Parathyroid adenoma (tissue), 2 donors: ENCODE data around the gene GPSM1.

Source experiments
- H2AFZ ChIP-seq: fragments of 300-600 bp; sonication (generic); one replicate; pipeline ENCODE4 v1.7.0; 2017; ENCODE audit warnings: antibody characterized with exemption, mild to moderate bottlenecking
- H3K27ac ChIP-seq: fragments of 300-600 bp; sonication (generic); one replicate; pipeline ENCODE4 v1.7.0; 2017
- H3K27me3 ChIP-seq: fragments of 300-600 bp; sonication (generic); one replicate; pipeline ENCODE4 v1.7.0; 2017; ENCODE audit warnings: low read length; ENCODE audit not compliant: control insufficient read depth, insufficient read depth
- H3K36me3 ChIP-seq: fragments of 300-600 bp; sonication (generic); one replicate; pipeline ENCODE4 v1.7.0; 2017; ENCODE audit warnings: low read length; ENCODE audit not compliant: control insufficient read depth, insufficient read depth
- H3K4me1 ChIP-seq: fragments of 300-600 bp; sonication (generic); one replicate; pipeline ENCODE4 v1.7.0; 2017; ENCODE audit warnings: control low read depth
- H3K4me2 ChIP-seq: fragments of 300-600 bp; sonication (generic); one replicate; pipeline ENCODE4 v1.7.0; 2017; ENCODE audit warnings: low read length
- H3K4me3 ChIP-seq: fragments of 300-600 bp; sonication (generic); one replicate; pipeline ENCODE4 v1.7.0; 2017; ENCODE audit warnings: low read depth, low read length
- H3K79me2 ChIP-seq: fragments of 300-600 bp; sonication (generic); one replicate; pipeline ENCODE4 v1.7.0; 2017; ENCODE audit warnings: control low read depth
- H3K9ac ChIP-seq: fragments of 300-600 bp; sonication (generic); one replicate; pipeline ENCODE4 v1.7.0; 2017; ENCODE audit warnings: mild to moderate bottlenecking
- H3K9me3 ChIP-seq: fragments of 300-600 bp; sonication (generic); one replicate; pipeline ENCODE4 v1.7.0; 2017; ENCODE audit warnings: low read length; ENCODE audit not compliant: control insufficient read depth
- TF ChIP-seq, protein P1 (sequence below): fragments of 300-600 bp; sonication (generic); IDR thresholded peaks from one replicate; pipeline ENCODE4 v1.7.0; 2017; ENCODE audit warnings: antibody characterized with exemption, mild to moderate bottlenecking
- donor health status: primary hyperparathyroidism.

GPSM1 gene

DNA sequence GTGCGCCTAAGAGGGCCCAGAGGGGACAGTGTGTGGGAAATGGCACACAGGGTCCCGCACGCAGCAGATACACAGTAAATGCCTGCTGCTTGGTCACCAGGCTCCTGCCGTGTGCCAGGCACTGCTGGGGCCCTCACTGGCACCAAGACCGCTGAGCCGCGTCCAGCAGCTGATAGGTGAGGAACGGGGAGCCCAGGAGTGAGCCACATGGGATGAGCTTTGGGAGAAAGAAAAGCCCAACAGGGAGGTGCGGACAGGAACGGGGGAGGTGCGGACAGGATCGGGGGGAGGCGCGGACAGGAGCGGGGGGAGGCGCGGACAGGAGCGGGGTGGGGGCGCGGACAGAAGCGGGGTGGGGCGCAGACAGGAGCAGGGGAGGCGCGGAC lies 16.5 kb downstream of the GPSM1 start:
- Histone ChIP-seq H3K27ac (no peak overlapping the region), H3K79me2 (no peaks in the 10 kb centered on the region), H3K4me3 (peak overlapping the region; percentile 47), H3K36me3 (no peaks in the 10 kb centered on the region), H3K27me3 (no peaks in the 10 kb centered on the region), H2AFZ (no peak overlapping the region), H3K4me1 (peaks cover 5% of the 10 kb centered on the region), H3K9ac (no peak overlapping the region), H3K4me2 (peak overlapping the region; percentile 83), H3K9me3 (no peaks in the 10 kb centered on the region)
- TF ChIP-seq, protein P1, sequence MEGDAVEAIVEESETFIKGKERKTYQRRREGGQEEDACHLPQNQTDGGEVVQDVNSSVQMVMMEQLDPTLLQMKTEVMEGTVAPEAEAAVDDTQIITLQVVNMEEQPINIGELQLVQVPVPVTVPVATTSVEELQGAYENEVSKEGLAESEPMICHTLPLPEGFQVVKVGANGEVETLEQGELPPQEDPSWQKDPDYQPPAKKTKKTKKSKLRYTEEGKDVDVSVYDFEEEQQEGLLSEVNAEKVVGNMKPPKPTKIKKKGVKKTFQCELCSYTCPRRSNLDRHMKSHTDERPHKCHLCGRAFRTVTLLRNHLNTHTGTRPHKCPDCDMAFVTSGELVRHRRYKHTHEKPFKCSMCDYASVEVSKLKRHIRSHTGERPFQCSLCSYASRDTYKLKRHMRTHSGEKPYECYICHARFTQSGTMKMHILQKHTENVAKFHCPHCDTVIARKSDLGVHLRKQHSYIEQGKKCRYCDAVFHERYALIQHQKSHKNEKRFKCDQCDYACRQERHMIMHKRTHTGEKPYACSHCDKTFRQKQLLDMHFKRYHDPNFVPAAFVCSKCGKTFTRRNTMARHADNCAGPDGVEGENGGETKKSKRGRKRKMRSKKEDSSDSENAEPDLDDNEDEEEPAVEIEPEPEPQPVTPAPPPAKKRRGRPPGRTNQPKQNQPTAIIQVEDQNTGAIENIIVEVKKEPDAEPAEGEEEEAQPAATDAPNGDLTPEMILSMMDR: no peak

DNA sequence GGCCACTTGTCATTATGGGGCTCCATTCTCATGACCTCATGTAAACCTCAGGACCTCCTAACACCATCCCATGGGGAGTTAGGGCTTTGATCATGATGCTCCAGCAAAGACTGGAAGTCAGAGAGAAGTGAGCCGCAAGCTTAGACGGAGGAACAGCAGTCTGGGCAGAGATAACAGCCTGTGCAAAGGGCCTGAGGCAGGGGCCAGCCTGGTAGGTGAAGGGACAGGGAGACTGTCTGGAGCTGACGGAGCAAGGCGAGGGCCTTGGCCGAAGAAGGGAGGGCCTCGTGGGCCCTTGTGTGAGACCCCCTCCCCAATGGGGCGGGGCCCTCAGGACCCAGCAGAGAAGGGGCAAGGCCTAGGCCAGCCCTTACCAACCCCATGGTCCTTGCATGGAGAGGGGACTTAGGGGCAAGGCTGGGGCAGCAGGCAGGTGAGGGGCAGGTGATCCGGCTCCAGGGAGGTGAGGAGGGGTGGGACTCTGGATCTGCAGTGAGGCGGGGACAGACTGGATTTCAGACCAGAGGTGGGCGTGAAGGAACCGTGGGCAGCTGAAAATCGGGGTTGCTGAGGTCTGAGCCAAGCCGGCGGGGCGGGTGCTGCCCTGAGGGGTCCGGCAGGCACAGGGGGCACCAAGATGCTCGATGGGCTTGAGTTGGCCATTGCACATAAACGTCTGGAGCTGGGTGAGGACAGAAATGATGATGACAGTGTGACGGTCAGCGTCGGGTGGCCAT lies 17.4 kb downstream of the GPSM1 start:
- no peaks in the 10 kb centered on the region for H3K27me3 ChIP-seq
- TF ChIP-seq, protein P1: no peak
- H3K27ac ChIP-seq: no peak overlapping the region
- no peak overlapping the region for H3K9ac ChIP-seq
- H3K79me2 ChIP-seq: no peaks in the 10 kb centered on the region
- H3K4me3 ChIP-seq: no peak overlapping the region
- peaks cover 5% of the 10 kb centered on the region for H3K4me1 ChIP-seq
- H2AFZ ChIP-seq: no peak overlapping the region
- no peaks in the 10 kb centered on the region for H3K9me3 ChIP-seq
- no peak overlapping the region for H3K4me2 ChIP-seq
- no peaks in the 10 kb centered on the region for H3K36me3 ChIP-seq

DNA sequence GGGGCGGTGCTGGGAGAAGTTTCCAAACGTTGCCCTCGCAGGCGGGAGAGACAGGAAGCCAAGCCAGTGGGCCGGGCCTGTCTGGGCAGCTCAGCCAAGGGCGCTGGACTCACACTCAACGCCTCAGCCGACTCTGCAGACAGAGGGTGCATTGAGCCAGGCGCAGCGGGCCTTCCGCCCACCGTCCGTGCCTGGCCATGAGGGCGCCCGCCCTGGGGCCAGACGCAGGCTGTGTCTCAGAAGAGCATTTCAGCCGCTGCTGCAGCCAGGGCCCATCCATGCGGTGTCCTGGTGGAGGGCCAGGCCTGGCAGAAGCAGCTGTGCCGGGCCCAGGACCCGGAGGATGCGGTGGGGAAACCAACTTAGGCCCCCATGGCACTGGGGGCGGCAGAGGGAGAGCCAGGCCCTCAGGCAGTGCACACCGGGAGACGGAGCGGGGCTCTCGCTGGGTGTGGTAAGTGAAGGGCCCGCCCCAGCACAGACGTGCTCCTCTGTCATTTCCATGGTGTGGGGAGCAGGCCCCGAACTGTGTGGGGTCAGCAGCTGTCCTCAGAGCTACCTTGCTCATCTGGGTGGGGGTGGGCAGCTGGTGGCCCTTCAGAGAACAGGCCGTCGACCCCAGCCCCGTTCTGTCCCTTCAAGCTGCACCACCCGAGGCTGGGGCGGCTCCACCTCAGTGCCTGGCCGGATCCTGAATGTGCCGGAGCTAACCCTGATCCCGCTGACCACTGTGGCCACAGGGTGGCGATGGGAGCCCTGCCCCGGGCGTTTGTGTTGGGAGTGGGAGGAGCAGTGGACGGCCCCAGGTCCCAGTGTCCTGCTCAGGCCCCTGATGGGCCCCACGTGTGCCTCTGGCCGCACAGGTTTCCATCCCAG lies 18.2 kb downstream of the GPSM1 start:
- Histone ChIP-seq H3K4me2 (peak overlapping the region; percentile 11), H3K36me3 (no peaks in the 10 kb centered on the region), H3K4me3 (no peak overlapping the region), H3K27ac (no peak overlapping the region), H2AFZ (peak overlapping the region; percentile 66), H3K79me2 (no peaks in the 10 kb centered on the region), H3K27me3 (no peaks in the 10 kb centered on the region), H3K9ac (no peak overlapping the region), H3K9me3 (no peaks in the 10 kb centered on the region), H3K4me1 (peaks cover 5% of the 10 kb centered on the region)
- TF ChIP-seq, protein P1: peak; percentile 34

DNA sequence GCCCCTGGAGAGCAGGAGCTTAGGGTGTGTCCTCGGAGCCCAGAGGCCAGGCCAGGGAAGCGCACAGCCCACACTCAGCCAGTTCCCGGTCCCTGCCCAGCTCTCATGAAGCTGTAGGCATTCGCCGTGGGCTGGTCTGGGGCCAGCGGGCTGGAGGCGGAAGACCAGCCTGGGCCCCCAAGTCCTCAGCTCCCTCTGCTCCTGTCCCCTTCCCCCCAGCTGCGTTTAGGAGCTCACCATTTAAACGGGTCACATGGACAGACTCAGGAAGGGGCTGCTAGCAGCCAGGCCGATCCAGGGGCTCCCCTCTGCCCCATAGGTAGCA lies 18.8 kb downstream of the GPSM1 start:
- H3K27ac ChIP-seq: no peak overlapping the region
- no peaks in the 10 kb centered on the region for H3K79me2 ChIP-seq
- H3K27me3 ChIP-seq: no peaks in the 10 kb centered on the region
- H3K4me1 ChIP-seq: peaks cover 5% of the 10 kb centered on the region
- no peak overlapping the region for H3K4me3 ChIP-seq
- peak overlapping the region; percentile 66 for H2AFZ ChIP-seq
- H3K9me3 ChIP-seq: no peaks in the 10 kb centered on the region
- peak overlapping the region; percentile 26 for H3K4me2 ChIP-seq
- no peaks in the 10 kb centered on the region for H3K36me3 ChIP-seq
- TF ChIP-seq, protein P1: no peak
- no peak overlapping the region for H3K9ac ChIP-seq
